HEK293 (cell line): ENCODE data around the gene FMNL3.

ENCODE experiments used
- EGR2 ChIP-seq: fragments of 450-650 bp; formaldehyde crosslinking; IDR thresholded peaks from 2 replicates; pipeline ENCODE4 v1.5.1; 2016; ENCODE audit warnings: low read depth, missing biosample characterization, missing genetic modification characterization
- HOXD13 ChIP-seq: sonication (generic); formaldehyde crosslinking; IDR thresholded peaks from 2 replicates; pipeline ENCODE4 v1.8.0; 2022; ENCODE audit warnings: missing genetic modification reagents, borderline replicate concordance
- KLF1 ChIP-seq: fragments of 450-650 bp; formaldehyde crosslinking; IDR thresholded peaks from 2 replicates; pipeline ENCODE4 v1.5.1; 2016; ENCODE audit warnings: missing biosample characterization, missing genetic modification characterization
- MEIS1 ChIP-seq: sonication (generic); formaldehyde crosslinking; IDR thresholded peaks from 2 replicates; pipeline ENCODE4 v1.8.1; 2022; ENCODE audit warnings: missing genetic modification reagents, mild to moderate bottlenecking, borderline replicate concordance
- SALL2 ChIP-seq: fragments of 450-650 bp; formaldehyde crosslinking; IDR thresholded peaks from 2 replicates; pipeline ENCODE4 v1.5.0; 2017; ENCODE audit warnings: missing biosample characterization, mild to moderate bottlenecking, missing genetic modification characterization, borderline replicate concordance
- TRIM28 ChIP-seq: IDR thresholded peaks from 2 replicates; pipeline ENCODE4 v1.6.1; 2011; ENCODE audit warnings: low read length, control low read depth, borderline replicate concordance
- ZBTB7A ChIP-seq: fragments of 450-650 bp; formaldehyde crosslinking; IDR thresholded peaks from 2 replicates; pipeline ENCODE4 v1.5.1; 2016; ENCODE audit warnings: low read depth, missing biosample characterization, missing genetic modification characterization
- ZIC2 ChIP-seq: fragments of 450-650 bp; formaldehyde crosslinking; IDR thresholded peaks from 2 replicates; pipeline ENCODE4 v1.5.1; 2016; ENCODE audit warnings: missing biosample characterization, missing genetic modification characterization
- ZNF112 ChIP-seq: fragments of 450-650 bp; formaldehyde crosslinking; IDR thresholded peaks from 2 replicates; pipeline ENCODE4 v1.5.0; 2017; ENCODE audit warnings: missing biosample characterization, missing genetic modification characterization
- ZNF221 ChIP-seq: fragments of 450-650 bp; formaldehyde crosslinking; IDR thresholded peaks from 2 replicates; pipeline ENCODE4 v1.5.1; 2017; ENCODE audit warnings: missing biosample characterization, missing genetic modification characterization, borderline replicate concordance
- ZNF23 ChIP-seq: fragments of 450-650 bp; formaldehyde crosslinking; IDR thresholded peaks from 2 replicates; pipeline ENCODE4 v1.5.1; 2016; ENCODE audit warnings: missing biosample characterization, missing genetic modification characterization, borderline replicate concordance
- ZNF324 ChIP-seq: fragments of 450-650 bp; formaldehyde crosslinking; IDR thresholded peaks from 2 replicates; pipeline ENCODE4 v1.5.1; 2016; ENCODE audit warnings: missing biosample characterization, missing genetic modification characterization
- ZNF416 ChIP-seq: fragments of 450-650 bp; formaldehyde crosslinking; IDR thresholded peaks from 2 replicates; pipeline ENCODE4 v1.5.1; 2016; ENCODE audit warnings: missing biosample characterization, missing genetic modification characterization
- ZNF423 ChIP-seq: fragments of 450-650 bp; formaldehyde crosslinking; IDR thresholded peaks from 2 replicates; pipeline ENCODE4 v1.5.1; 2016; ENCODE audit warnings: missing biosample characterization, missing genetic modification characterization
- ZNF473 ChIP-seq: fragments of 450-650 bp; formaldehyde crosslinking; IDR thresholded peaks from 2 replicates; pipeline ENCODE4 v1.5.1; 2017; ENCODE audit warnings: missing biosample characterization, missing genetic modification characterization
- ZNF529 ChIP-seq: fragments of 450-650 bp; formaldehyde crosslinking; IDR thresholded peaks from 2 replicates; pipeline ENCODE4 v1.5.1; 2017; ENCODE audit warnings: missing genetic modification characterization, missing biosample characterization; ENCODE audit not compliant: insufficient replicate concordance
- ZNF530 ChIP-seq: fragments of 450-650 bp; formaldehyde crosslinking; IDR thresholded peaks from 2 replicates; pipeline ENCODE4 v1.5.1; 2016; ENCODE audit warnings: low read depth, missing biosample characterization, missing genetic modification characterization
- ZNF549 ChIP-seq: fragments of 450-650 bp; IDR thresholded peaks from 2 replicates; pipeline ENCODE4 v1.5.1; 2018; ENCODE audit warnings: missing biosample characterization, missing genetic modification characterization, mild to moderate bottlenecking, inconsistent platforms, moderate library complexity
- ZNF621 ChIP-seq: fragments of 450-650 bp; formaldehyde crosslinking; IDR thresholded peaks from 2 replicates; pipeline ENCODE4 v1.5.1; 2017; ENCODE audit warnings: missing biosample characterization, missing genetic modification characterization
- ZNF624 ChIP-seq: fragments of 450-650 bp; formaldehyde crosslinking; IDR thresholded peaks from 2 replicates; pipeline ENCODE4 v1.5.1; 2017; ENCODE audit warnings: missing biosample characterization, missing genetic modification characterization
- ZNF626 ChIP-seq: fragments of 450-650 bp; sonication (Bioruptor Pico); formaldehyde crosslinking; IDR thresholded peaks from 2 replicates; pipeline ENCODE4 v1.5.1; 2018; ENCODE audit warnings: missing biosample characterization, missing genetic modification characterization, inconsistent platforms
- ZNF701 ChIP-seq: fragments of 450-650 bp; formaldehyde crosslinking; IDR thresholded peaks from 2 replicates; pipeline ENCODE4 v1.5.1; 2016; ENCODE audit warnings: missing biosample characterization, missing genetic modification characterization
- ZSCAN30 ChIP-seq: fragments of 450-650 bp; IDR thresholded peaks from 2 replicates; pipeline ENCODE4 v1.5.1; 2018; ENCODE audit warnings: missing biosample characterization, mild to moderate bottlenecking, missing genetic modification characterization, moderate library complexity
- TF ChIP-seq, protein P1 (sequence below): fragments of 450-650 bp; formaldehyde crosslinking; conservative IDR thresholded peaks from 2 replicates; pipeline ENCODE4 v1.5.1; 2016; ENCODE audit warnings: low read depth, missing biosample characterization, missing genetic modification characterization
- TF ChIP-seq, protein P2 (sequence below): sonication (generic); formaldehyde crosslinking; IDR thresholded peaks from 2 replicates; pipeline ENCODE4 v1.8.1; 2022; ENCODE audit warnings: mild to moderate bottlenecking, moderate library complexity, missing genetic modification reagents
- TF ChIP-seq, protein P3 (sequence below): fragments of 450-650 bp; formaldehyde crosslinking; IDR thresholded peaks from 2 replicates; pipeline ENCODE4 v1.5.1; 2016; ENCODE audit warnings: missing biosample characterization, missing genetic modification characterization
- TF ChIP-seq, protein P4 (sequence below): fragments of 450-650 bp; formaldehyde crosslinking; optimal IDR thresholded peaks from 2 replicates; pipeline ENCODE3; 2016; ENCODE audit warnings: missing biosample characterization, mild to moderate bottlenecking, missing genetic modification characterization
- TF ChIP-seq, protein P5 (sequence below): fragments of 450-650 bp; formaldehyde crosslinking; IDR thresholded peaks from 2 replicates; pipeline ENCODE4 v1.5.1; 2017; ENCODE audit warnings: missing biosample characterization, missing genetic modification characterization

FMNL3 gene

DNA sequence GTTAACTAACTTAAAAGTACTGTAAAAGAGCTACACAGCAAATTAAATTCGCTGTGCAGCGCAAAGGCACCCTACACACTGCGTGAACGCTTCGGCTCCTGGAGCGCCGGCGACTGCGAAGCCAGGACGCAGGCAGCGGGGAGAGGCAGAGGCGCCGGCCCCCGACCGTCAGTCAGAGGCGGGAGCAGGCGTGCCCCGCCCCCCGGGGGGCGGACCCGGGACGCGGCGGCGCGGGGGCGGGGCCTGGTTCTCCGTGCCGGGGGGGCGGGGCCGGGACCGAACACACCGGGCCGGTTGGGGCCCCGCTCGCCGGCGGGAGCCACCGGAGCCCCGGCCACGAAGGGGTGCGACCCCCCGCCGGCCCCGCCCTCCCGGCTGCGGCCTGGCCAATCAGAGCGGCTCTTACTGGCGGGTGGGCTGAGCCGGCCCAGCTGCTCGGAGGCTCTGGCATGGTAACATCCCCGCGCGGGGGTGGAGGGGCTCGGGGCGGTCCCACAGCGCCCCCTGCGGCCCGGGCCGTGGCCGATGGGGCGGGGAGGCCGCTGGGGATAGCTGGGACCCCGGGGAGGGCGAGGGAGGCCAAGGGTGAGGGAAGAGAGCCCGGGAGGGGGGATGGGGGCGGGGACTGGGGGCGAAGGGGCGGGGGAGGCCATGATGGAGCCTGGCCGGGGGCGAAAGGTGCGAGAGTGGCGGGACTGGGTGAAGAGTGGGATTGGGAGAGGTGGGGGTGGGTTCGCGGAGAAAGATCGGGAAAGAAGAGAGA, 83.9 kb downstream of the FMNL3 start, which contains the start of gene PRPF40B (continued):
- TF ChIP-seq, protein P1, sequence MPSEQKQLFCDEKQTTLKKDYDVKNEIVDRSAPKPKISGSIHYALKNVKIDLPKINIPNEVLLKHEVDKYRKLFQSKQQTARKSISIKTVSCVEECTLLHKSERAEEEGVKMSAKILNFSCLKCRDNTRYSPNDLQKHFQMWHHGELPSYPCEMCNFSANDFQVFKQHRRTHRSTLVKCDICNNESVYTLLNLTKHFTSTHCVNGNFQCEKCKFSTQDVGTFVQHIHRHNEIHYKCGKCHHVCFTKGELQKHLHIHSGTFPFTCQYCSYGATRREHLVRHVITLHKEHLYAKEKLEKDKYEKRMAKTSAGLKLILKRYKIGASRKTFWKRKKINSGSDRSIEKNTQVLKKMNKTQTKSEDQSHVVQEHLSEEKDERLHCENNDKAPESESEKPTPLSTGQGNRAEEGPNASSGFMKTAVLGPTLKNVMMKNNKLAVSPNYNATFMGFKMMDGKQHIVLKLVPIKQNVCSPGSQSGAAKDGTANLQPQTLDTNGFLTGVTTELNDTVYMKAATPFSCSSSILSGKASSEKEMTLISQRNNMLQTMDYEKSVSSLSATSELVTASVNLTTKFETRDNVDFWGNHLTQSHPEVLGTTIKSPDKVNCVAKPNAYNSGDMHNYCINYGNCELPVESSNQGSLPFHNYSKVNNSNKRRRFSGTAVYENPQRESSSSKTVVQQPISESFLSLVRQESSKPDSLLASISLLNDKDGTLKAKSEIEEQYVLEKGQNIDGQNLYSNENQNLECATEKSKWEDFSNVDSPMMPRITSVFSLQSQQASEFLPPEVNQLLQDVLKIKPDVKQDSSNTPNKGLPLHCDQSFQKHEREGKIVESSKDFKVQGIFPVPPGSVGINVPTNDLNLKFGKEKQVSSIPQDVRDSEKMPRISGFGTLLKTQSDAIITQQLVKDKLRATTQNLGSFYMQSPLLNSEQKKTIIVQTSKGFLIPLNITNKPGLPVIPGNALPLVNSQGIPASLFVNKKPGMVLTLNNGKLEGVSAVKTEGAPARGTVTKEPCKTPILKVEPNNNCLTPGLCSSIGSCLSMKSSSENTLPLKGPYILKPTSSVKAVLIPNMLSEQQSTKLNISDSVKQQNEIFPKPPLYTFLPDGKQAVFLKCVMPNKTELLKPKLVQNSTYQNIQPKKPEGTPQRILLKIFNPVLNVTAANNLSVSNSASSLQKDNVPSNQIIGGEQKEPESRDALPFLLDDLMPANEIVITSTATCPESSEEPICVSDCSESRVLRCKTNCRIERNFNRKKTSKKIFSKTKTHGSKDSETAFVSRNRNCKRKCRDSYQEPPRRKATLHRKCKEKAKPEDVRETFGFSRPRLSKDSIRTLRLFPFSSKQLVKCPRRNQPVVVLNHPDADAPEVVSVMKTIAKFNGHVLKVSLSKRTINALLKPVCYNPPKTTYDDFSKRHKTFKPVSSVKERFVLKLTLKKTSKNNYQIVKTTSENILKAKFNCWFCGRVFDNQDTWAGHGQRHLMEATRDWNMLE (tag by site-specific recombination) = no peak
- TF ChIP-seq, protein P2, sequence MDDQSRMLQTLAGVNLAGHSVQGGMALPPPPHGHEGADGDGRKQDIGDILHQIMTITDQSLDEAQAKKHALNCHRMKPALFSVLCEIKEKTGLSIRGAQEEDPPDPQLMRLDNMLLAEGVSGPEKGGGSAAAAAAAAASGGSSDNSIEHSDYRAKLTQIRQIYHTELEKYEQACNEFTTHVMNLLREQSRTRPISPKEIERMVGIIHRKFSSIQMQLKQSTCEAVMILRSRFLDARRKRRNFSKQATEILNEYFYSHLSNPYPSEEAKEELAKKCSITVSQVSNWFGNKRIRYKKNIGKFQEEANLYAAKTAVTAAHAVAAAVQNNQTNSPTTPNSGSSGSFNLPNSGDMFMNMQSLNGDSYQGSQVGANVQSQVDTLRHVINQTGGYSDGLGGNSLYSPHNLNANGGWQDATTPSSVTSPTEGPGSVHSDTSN (CRISPR knock-in tag) = no peak; the same call in 1 of the 2 replicates
- TF ChIP-seq, protein P3, sequence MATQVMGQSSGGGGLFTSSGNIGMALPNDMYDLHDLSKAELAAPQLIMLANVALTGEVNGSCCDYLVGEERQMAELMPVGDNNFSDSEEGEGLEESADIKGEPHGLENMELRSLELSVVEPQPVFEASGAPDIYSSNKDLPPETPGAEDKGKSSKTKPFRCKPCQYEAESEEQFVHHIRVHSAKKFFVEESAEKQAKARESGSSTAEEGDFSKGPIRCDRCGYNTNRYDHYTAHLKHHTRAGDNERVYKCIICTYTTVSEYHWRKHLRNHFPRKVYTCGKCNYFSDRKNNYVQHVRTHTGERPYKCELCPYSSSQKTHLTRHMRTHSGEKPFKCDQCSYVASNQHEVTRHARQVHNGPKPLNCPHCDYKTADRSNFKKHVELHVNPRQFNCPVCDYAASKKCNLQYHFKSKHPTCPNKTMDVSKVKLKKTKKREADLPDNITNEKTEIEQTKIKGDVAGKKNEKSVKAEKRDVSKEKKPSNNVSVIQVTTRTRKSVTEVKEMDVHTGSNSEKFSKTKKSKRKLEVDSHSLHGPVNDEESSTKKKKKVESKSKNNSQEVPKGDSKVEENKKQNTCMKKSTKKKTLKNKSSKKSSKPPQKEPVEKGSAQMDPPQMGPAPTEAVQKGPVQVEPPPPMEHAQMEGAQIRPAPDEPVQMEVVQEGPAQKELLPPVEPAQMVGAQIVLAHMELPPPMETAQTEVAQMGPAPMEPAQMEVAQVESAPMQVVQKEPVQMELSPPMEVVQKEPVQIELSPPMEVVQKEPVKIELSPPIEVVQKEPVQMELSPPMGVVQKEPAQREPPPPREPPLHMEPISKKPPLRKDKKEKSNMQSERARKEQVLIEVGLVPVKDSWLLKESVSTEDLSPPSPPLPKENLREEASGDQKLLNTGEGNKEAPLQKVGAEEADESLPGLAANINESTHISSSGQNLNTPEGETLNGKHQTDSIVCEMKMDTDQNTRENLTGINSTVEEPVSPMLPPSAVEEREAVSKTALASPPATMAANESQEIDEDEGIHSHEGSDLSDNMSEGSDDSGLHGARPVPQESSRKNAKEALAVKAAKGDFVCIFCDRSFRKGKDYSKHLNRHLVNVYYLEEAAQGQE (tag by site-specific recombination) = no peak
- TF ChIP-seq, protein P4, sequence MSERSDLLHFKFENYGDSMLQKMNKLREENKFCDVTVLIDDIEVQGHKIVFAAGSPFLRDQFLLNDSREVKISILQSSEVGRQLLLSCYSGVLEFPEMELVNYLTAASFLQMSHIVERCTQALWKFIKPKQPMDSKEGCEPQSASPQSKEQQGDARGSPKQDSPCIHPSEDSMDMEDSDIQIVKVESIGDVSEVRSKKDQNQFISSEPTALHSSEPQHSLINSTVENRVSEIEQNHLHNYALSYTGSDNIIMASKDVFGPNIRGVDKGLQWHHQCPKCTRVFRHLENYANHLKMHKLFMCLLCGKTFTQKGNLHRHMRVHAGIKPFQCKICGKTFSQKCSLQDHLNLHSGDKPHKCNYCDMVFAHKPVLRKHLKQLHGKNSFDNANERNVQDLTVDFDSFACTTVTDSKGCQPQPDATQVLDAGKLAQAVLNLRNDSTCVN = peak; percentile 21
- no peak for TF ChIP-seq ZNF23
- TF ChIP-seq ZNF112 (tag by site-specific recombination) = no peak
- no peak for TF ChIP-seq ZNF701 (tag by site-specific recombination)
- TF ChIP-seq TRIM28 = no peak
- peak; percentile 49; the same call in 1 of the 2 replicates for TF ChIP-seq ZIC2
- TF ChIP-seq ZNF416 (tag by site-specific recombination) = no peak
- no peak for TF ChIP-seq ZNF621 (tag by site-specific recombination)
- TF ChIP-seq ZNF221 (tag by site-specific recombination) = no peak
- no peak for TF ChIP-seq SALL2
- TF ChIP-seq ZNF324 (tag by site-specific recombination) = no peak
- TF ChIP-seq EGR2 (tag by site-specific recombination) = peak; percentile 47; the same call in 1 of the 2 replicates
- TF ChIP-seq ZNF473 (tag by site-specific recombination) = no peak
- TF ChIP-seq ZNF624 (tag by site-specific recombination) = no peak
- TF ChIP-seq ZBTB7A = no peak
- TF ChIP-seq ZNF626 (tag by site-specific recombination) = no peak
- no peak for TF ChIP-seq HOXD13 (CRISPR knock-in tag)
- TF ChIP-seq ZNF529 = no peak
- TF ChIP-seq MEIS1 (CRISPR knock-in tag) = no peak
- no peak for TF ChIP-seq ZNF530 (tag by site-specific recombination)
- TF ChIP-seq ZSCAN30 (tag by site-specific recombination) = peak; percentile 58
- TF ChIP-seq, protein P5, sequence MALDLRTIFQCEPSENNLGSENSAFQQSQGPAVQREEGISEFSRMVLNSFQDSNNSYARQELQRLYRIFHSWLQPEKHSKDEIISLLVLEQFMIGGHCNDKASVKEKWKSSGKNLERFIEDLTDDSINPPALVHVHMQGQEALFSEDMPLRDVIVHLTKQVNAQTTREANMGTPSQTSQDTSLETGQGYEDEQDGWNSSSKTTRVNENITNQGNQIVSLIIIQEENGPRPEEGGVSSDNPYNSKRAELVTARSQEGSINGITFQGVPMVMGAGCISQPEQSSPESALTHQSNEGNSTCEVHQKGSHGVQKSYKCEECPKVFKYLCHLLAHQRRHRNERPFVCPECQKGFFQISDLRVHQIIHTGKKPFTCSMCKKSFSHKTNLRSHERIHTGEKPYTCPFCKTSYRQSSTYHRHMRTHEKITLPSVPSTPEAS = no peak
- 0 out of 2 replicates have a peak, but pooled peaks have one; percentile 60 for TF ChIP-seq ZNF423 (tag by site-specific recombination)
- no peak for TF ChIP-seq KLF1 (tag by site-specific recombination)
- TF ChIP-seq ZNF549 (tag by site-specific recombination) = no peak
